ENCODE results near the gene DAP.

Gene DAP

GRCh38 chr5:10760096-10760920 lies 726 bp downstream of the DAP start:
- no peak for DNase-seq (ENCODE audit: low spot score)

- no peak for DNase-seq (ENCODE audit: low spot score)
These were observed 1.9 kb downstream of the DAP start for GRCh38 chr5:10759111-10759510.

- no peak for DNase-seq (ENCODE audit: low spot score)
These were observed 3.0 kb downstream of the DAP start for GRCh38 chr5:10757922-10758555.

GRCh38 chr5:10757043-10757442 lies 4.0 kb downstream of the DAP start:
- DNase-seq (ENCODE audit: low spot score): no peak

GRCh38 chr5:10756549-10756948 lies 4.5 kb downstream of the DAP start:
- no peak for DNase-seq (ENCODE audit: low spot score)

GRCh38 chr5:10753178-10753577 lies 7.9 kb downstream of the DAP start:
- DNase-seq (ENCODE audit: low spot score): no peak

GRCh38 chr5:10752451-10752850 lies 8.6 kb downstream of the DAP start:
- DNase-seq (ENCODE audit: low spot score): no peak

- DNase-seq (ENCODE audit: low spot score): no peak
These were observed 10.1 kb downstream of the DAP start for GRCh38 chr5:10750909-10751308.

- no peak for DNase-seq (ENCODE audit: low spot score)
These were observed 13.1 kb downstream of the DAP start for GRCh38 chr5:10747678-10748622.

- no peak for DNase-seq (ENCODE audit: low spot score)
These were observed 14.3 kb downstream of the DAP start for GRCh38 chr5:10746711-10747110.

- no peak for DNase-seq (ENCODE audit: low spot score)
These were observed 15.9 kb downstream of the DAP start for GRCh38 chr5:10745133-10745532.

- DNase-seq (ENCODE audit: low spot score): no peak
These were observed 16.4 kb downstream of the DAP start for GRCh38 chr5:10744681-10745080.

- DNase-seq (ENCODE audit: low spot score): no peak
These were observed 17.1 kb downstream of the DAP start for GRCh38 chr5:10743951-10744350.

- DNase-seq (ENCODE audit: low spot score): no peak
These were observed 17.5 kb downstream of the DAP start for GRCh38 chr5:10743526-10743925.

- DNase-seq (ENCODE audit: low spot score): no peak
These were observed 19.4 kb downstream of the DAP start for GRCh38 chr5:10741661-10742060.

GRCh38 chr5:10740384-10740783 lies 20.6 kb downstream of the DAP start:
- DNase-seq (ENCODE audit: low spot score): no peak

GRCh38 chr5:10737880-10738279 lies 23.2 kb downstream of the DAP start:
- DNase-seq (ENCODE audit: low spot score): no peak

GRCh38 chr5:10736808-10737207 lies 24.2 kb downstream of the DAP start:
- DNase-seq (ENCODE audit: low spot score): no peak

- DNase-seq (ENCODE audit: low spot score): no peak
These were observed 24.7 kb downstream of the DAP start for GRCh38 chr5:10736354-10736753.

GRCh38 chr5:10735569-10736276 lies 25.3 kb downstream of the DAP start:
- DNase-seq (ENCODE audit: low spot score): no peak

GRCh38 chr5:10734832-10735523 lies 26.1 kb downstream of the DAP start:
- no peak for DNase-seq (ENCODE audit: low spot score)

Data from ecto neural progenitor cell (in vitro differentiated cells).